GM15510 (cell line): ENCODE results near the gene SLC48A1.

ENCODE experiments used
- POLR2A ChIP-seq: IDR thresholded peaks from 3 replicates; pipeline ENCODE4 v1.6.1; 2011; ENCODE audit warnings: borderline replicate concordance; ENCODE audit not compliant: insufficient read length; ENCODE audit errors: extremely low read depth

Gene SLC48A1

GRCh38 chr12:47763481-47764346 is 9.3 kb upstream of the SLC48A1 start:
- TF ChIP-seq POLR2A = no peak

- TF ChIP-seq POLR2A = no peak
Measured at GRCh38 chr12:47766502-47767215, 6.4 kb upstream of the SLC48A1 start.

- TF ChIP-seq POLR2A = no peak
Measured at GRCh38 chr12:47767216-47767724, 5.8 kb upstream of the SLC48A1 start.

GRCh38 chr12:47768323-47768811 is 4.7 kb upstream of the SLC48A1 start:
- no peak for TF ChIP-seq POLR2A

GRCh38 chr12:47769234-47770085 is 3.6 kb upstream of the SLC48A1 start:
- TF ChIP-seq POLR2A = no peak

GRCh38 chr12:47770086-47770726 is 2.8 kb upstream of the SLC48A1 start:
- TF ChIP-seq POLR2A = no peak

- TF ChIP-seq POLR2A = no peak
Measured at GRCh38 chr12:47771304-47771703, 1.7 kb upstream of the SLC48A1 start.

GRCh38 chr12:47772094-47772660 is 861 bp upstream of the SLC48A1 start:
- no peak for TF ChIP-seq POLR2A

- no peak for TF ChIP-seq POLR2A
Measured at GRCh38 chr12:47772738-47773061, 338 bp upstream of the SLC48A1 start.

GRCh38 chr12:47773858-47774580 is 981 bp downstream of the SLC48A1 start:
- TF ChIP-seq POLR2A = no peak

- TF ChIP-seq POLR2A = no peak
Measured at GRCh38 chr12:47774663-47775062, 1.6 kb downstream of the SLC48A1 start.

GRCh38 chr12:47775100-47775911 is 2.3 kb downstream of the SLC48A1 start:
- TF ChIP-seq POLR2A = no peak

- no peak for TF ChIP-seq POLR2A
Measured at GRCh38 chr12:47776471-47777143, 3.6 kb downstream of the SLC48A1 start.

GRCh38 chr12:47777151-47777550 is 4.1 kb downstream of the SLC48A1 start:
- TF ChIP-seq POLR2A = no peak
